HG02588 (cell line): ENCODE results near the gene GCC1.

Source experiments
- ATAC-seq: cut with Tn5 transposase; IDR thresholded peaks from one replicate; pipeline ENCODE4 v1.9.1; 2021; ENCODE audit warnings: mild to moderate bottlenecking, moderate library complexity; ENCODE audit not compliant: unreplicated experiment

Gene GCC1

GRCh38 chr7:127539116-127539515 is 46.3 kb downstream of the GCC1 start:
- ATAC-seq, result no peak

- no peak for ATAC-seq
These were observed 48.7 kb downstream of the GCC1 start for GRCh38 chr7:127536741-127537140.

- ATAC-seq, result no peak
These were observed 49.1 kb downstream of the GCC1 start for GRCh38 chr7:127536394-127536691.

GRCh38 chr7:127535546-127536393 is 49.6 kb downstream of the GCC1 start:
- no peak for ATAC-seq

GRCh38 chr7:127534636-127535035 is 50.8 kb downstream of the GCC1 start:
- no peak for ATAC-seq

GRCh38 chr7:127532736-127533135 is 52.7 kb downstream of the GCC1 start:
- ATAC-seq, result no peak

GRCh38 chr7:127532151-127532550 is 53.2 kb downstream of the GCC1 start:
- ATAC-seq, result no peak
